Measurements from ENCODE around the gene ADCY1.

Gene ADCY1

DNA sequence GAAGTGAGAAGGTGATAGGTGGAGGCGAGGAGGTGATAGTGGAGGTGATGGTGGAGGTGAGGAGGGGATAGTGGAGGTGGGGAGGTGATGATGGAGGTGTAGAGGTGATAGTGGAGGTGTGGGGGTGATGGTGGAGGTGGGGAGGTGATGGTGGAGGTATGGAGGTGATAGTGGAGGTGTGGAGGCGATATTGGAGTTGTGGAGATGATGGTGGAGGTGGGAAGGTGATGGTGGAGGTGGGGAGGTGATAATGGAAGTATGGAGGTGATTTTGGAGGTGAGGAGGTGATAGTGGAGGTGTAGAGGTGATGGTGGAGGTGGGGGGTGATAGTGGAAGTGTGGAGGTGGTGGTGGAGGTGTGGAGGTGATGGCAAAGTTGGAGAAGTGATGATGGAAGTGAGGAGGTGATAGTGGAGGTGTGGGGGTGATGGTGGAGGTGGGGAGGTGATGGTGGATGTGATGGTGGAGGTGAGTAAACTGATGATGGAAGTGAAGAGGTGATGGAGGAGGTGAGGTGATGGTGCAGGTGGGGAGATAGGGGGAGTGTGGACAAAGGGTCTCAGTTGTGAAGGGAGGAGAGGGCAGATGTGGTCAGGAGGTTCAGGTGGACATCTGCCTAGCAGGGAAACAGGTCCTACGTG lies 36.6 kb downstream of the ADCY1 start:
- H3K4me3 ChIP-seq (ENCODE audit: low read depth, low read length): no peak overlapping the region
- no peak for DNase-seq (ENCODE audit: low read depth, low spot score)
- CTCF ChIA-PET: no interaction called here
- TF ChIP-seq, protein P1, sequence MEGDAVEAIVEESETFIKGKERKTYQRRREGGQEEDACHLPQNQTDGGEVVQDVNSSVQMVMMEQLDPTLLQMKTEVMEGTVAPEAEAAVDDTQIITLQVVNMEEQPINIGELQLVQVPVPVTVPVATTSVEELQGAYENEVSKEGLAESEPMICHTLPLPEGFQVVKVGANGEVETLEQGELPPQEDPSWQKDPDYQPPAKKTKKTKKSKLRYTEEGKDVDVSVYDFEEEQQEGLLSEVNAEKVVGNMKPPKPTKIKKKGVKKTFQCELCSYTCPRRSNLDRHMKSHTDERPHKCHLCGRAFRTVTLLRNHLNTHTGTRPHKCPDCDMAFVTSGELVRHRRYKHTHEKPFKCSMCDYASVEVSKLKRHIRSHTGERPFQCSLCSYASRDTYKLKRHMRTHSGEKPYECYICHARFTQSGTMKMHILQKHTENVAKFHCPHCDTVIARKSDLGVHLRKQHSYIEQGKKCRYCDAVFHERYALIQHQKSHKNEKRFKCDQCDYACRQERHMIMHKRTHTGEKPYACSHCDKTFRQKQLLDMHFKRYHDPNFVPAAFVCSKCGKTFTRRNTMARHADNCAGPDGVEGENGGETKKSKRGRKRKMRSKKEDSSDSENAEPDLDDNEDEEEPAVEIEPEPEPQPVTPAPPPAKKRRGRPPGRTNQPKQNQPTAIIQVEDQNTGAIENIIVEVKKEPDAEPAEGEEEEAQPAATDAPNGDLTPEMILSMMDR (IDR thresholded peaks at IDR 0.05; ENCODE audit: insufficient read depth, low read length, missing control alignments): no peak
- POLR2A ChIA-PET: no interaction called here

DNA sequence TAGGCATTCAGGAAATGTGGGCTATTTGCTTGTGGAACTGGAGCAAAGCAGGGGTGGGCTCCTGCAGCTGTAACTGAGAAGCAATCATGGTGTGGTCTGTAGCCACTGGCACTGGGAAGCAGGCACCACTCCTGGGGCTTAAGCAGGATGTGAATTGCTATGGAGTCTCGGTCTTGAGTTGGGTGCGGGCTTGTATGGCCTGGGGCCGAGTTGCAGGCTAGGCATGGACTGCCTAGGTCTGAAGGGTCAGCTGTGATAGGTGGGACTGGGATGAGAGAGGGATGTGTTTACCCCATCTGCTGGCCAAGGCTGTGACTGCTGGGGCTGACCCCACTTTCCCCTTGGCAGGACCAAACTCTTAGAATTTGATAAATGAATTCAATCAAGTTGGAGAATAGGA lies 43.0 kb downstream of the ADCY1 start:
- no peak for DNase-seq (ENCODE audit: low read depth, low spot score)
- ChIA-PET CTCF (no interaction called here), POLR2A (no interaction called here)
- TF ChIP-seq, protein P1 (IDR thresholded peaks at IDR 0.05; ENCODE audit: insufficient read depth, low read length, missing control alignments): no peak
- H3K4me3 ChIP-seq (ENCODE audit: low read depth, low read length): no peak overlapping the region

DNA sequence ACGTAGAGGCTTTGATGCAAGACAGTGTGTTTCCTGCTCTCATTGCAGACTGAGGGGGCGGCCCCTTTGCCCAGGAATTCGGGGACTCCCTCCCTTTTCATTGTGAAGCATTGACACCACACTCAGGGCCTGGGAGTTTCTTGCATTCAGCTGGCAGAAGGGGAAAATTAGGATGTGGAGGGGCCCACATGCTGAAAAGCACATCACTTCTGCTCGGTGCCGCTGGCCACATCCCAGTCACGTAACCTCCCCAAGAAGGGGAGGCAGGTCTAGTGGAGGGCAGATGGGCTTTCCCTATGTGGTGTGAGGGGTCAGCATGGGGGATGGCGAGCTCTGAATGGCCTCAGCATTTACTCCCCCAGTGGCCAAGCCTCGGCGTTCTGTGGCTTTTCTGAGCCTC lies 47.9 kb downstream of the ADCY1 start:
- ChIA-PET CTCF (interaction anchor here (0.7 kb wide), 1 partner anchor 9 kb away, joined by 3 read pairs; no protein-coding TSS in a partner anchor), POLR2A (no interaction called here)
- TF ChIP-seq, protein P1 (IDR thresholded peaks at IDR 0.05; ENCODE audit: insufficient read depth, low read length, missing control alignments): no peak
- H3K4me3 ChIP-seq (ENCODE audit: low read depth, low read length): no peak overlapping the region
- DNase-seq (ENCODE audit: low read depth, low spot score): no peak

- DNase-seq (ENCODE audit: low read depth, low spot score): no peak
- ChIA-PET POLR2A (no interaction called here), CTCF (no interaction called here)
- H3K4me3 ChIP-seq (ENCODE audit: low read depth, low read length): no peak overlapping the region
- TF ChIP-seq, protein P1 (IDR thresholded peaks at IDR 0.05; ENCODE audit: insufficient read depth, low read length, missing control alignments): no peak
Observed at GRCh38 chr7:45623157-45623556, 49.0 kb downstream of the ADCY1 start.

GRCh38 chr7:45623740-45624391 lies 49.7 kb downstream of the ADCY1 start:
- TF ChIP-seq, protein P1 (IDR thresholded peaks at IDR 0.05; ENCODE audit: insufficient read depth, low read length, missing control alignments): no peak
- no peak for DNase-seq (ENCODE audit: low read depth, low spot score)
- H3K4me3 ChIP-seq (ENCODE audit: low read depth, low read length): no peak overlapping the region
- ChIA-PET POLR2A (no interaction called here), CTCF (no interaction called here)

GRCh38 chr7:45624392-45624760 lies 50.2 kb downstream of the ADCY1 start:
- POLR2A ChIA-PET: no interaction called here
- TF ChIP-seq, protein P1 (IDR thresholded peaks at IDR 0.05; ENCODE audit: insufficient read depth, low read length, missing control alignments): no peak
- H3K4me3 ChIP-seq (ENCODE audit: low read depth, low read length): no peak overlapping the region
- DNase-seq (ENCODE audit: low read depth, low spot score): no peak
- CTCF ChIA-PET: no interaction called here

All from AG04449 (cell line).